Inflammatory macrophage (primary cell): ENCODE measurements around the gene C18orf63.

ENCODE experiments used
- DNase-seq, 2 donors: peaks; one replicate each; pipeline ENCODE4 v3.0.0-alpha.2; 2020 to 2022

The C18orf63 gene

GRCh38 chr18:74331404-74331803 is 15.8 kb downstream of the C18orf63 start:
- DNase-seq, result peak in 1 of 2 donors; percentile 17

GRCh38 chr18:74333091-74333490 is 17.5 kb downstream of the C18orf63 start:
- no peak for DNase-seq

GRCh38 chr18:74334242-74334893 is 18.7 kb downstream of the C18orf63 start:
- peak in 1 of 2 donors; percentile 17 for DNase-seq

GRCh38 chr18:74336656-74337055 is 21.0 kb downstream of the C18orf63 start:
- no peak for DNase-seq

- no peak for DNase-seq
These were observed 21.7 kb downstream of the C18orf63 start for GRCh38 chr18:74337155-74337911.

GRCh38 chr18:74337912-74338309 is 22.3 kb downstream of the C18orf63 start:
- no peak for DNase-seq

GRCh38 chr18:74342416-74343043 is 26.9 kb downstream of the C18orf63 start:
- peak; percentile 70 to 72 for DNase-seq

- DNase-seq, result no peak
These were observed 30.6 kb downstream of the C18orf63 start for GRCh38 chr18:74346206-74346605.

GRCh38 chr18:74348581-74348980 is 32.9 kb downstream of the C18orf63 start:
- no peak for DNase-seq

GRCh38 chr18:74351354-74351753 is 35.7 kb downstream of the C18orf63 start:
- DNase-seq, result peak in 1 of 2 donors; percentile 40

- DNase-seq, result peak; percentile 55 to 68
These were observed 37.6 kb downstream of the C18orf63 start for GRCh38 chr18:74353169-74353775.

- DNase-seq, result no peak
These were observed 41.3 kb downstream of the C18orf63 start for GRCh38 chr18:74356959-74357358.

GRCh38 chr18:74360852-74361655 is 45.4 kb downstream of the C18orf63 start:
- no peak for DNase-seq

- no peak for DNase-seq
These were observed 52.3 kb downstream of the C18orf63 start for GRCh38 chr18:74367905-74368304.

- no peak for DNase-seq
These were observed 53.5 kb downstream of the C18orf63 start for GRCh38 chr18:74368901-74369705.

- DNase-seq, result peak in 1 of 2 donors; percentile 16
These were observed 54.5 kb downstream of the C18orf63 start for GRCh38 chr18:74370115-74370514.

- DNase-seq, result no peak
These were observed 57.8 kb downstream of the C18orf63 start for GRCh38 chr18:74373428-74373827.

GRCh38 chr18:74375999-74376398 is 60.4 kb downstream of the C18orf63 start:
- DNase-seq, result no peak

GRCh38 chr18:74376523-74376922 is 60.9 kb downstream of the C18orf63 start:
- DNase-seq, result no peak

GRCh38 chr18:74377776-74378175 is 62.1 kb downstream of the C18orf63 start:
- peak in 1 of 2 donors; percentile 40 for DNase-seq

- DNase-seq, result no peak
These were observed 62.6 kb downstream of the C18orf63 start for GRCh38 chr18:74378179-74378682.
